NCI-H2227 (cell line): ENCODE measurements around the gene P3H2.

Experiments
- DNase-seq: peaks from one replicate; lab custom pipeline; 2025; ENCODE audit not compliant: unreplicated experiment; lab: John Stamatoyannopoulos, UW

The P3H2 gene

GRCh38 chr3:190127195-190127594 is 6.5 kb upstream of the P3H2 start:
- DNase-seq: no peak

- DNase-seq: no peak
Observed at GRCh38 chr3:190125436-190126068, 4.9 kb upstream of the P3H2 start.

- DNase-seq: no peak
Observed at GRCh38 chr3:190124067-190124466, 3.4 kb upstream of the P3H2 start.

GRCh38 chr3:190122198-190122771 is 1.6 kb upstream of the P3H2 start:
- DNase-seq: no peak

GRCh38 chr3:190121383-190121782 is 686 bp upstream of the P3H2 start:
- DNase-seq: no peak

- no peak for DNase-seq
Observed at GRCh38 chr3:190121061-190121377, 322 bp upstream of the P3H2 start.

GRCh38 chr3:190119461-190120268 is 1.0 kb downstream of the P3H2 start:
- no peak for DNase-seq

GRCh38 chr3:190118438-190118837 is 2.3 kb downstream of the P3H2 start:
- no peak for DNase-seq

GRCh38 chr3:190117981-190118380 is 2.7 kb downstream of the P3H2 start:
- DNase-seq: no peak

- DNase-seq: no peak
Observed at GRCh38 chr3:190116551-190117067, 4.1 kb downstream of the P3H2 start.

- DNase-seq: no peak
Observed at GRCh38 chr3:190110826-190111225, 9.9 kb downstream of the P3H2 start.

GRCh38 chr3:190109441-190109840 is 11.3 kb downstream of the P3H2 start:
- DNase-seq: no peak

- no peak for DNase-seq
Observed at GRCh38 chr3:190108804-190109203, 11.9 kb downstream of the P3H2 start.

- DNase-seq: no peak
Observed at GRCh38 chr3:190105876-190106275, 14.8 kb downstream of the P3H2 start.

- DNase-seq: no peak
Observed at GRCh38 chr3:190101320-190102011, 19.2 kb downstream of the P3H2 start.

GRCh38 chr3:190099099-190099498 is 21.6 kb downstream of the P3H2 start:
- DNase-seq: no peak

GRCh38 chr3:190097617-190098016 is 23.1 kb downstream of the P3H2 start:
- no peak for DNase-seq

- DNase-seq: no peak
Observed at GRCh38 chr3:190097025-190097424, 23.7 kb downstream of the P3H2 start.

- no peak for DNase-seq
Observed at GRCh38 chr3:190096345-190096744, 24.4 kb downstream of the P3H2 start.

GRCh38 chr3:190094160-190094718 is 26.5 kb downstream of the P3H2 start:
- no peak for DNase-seq

- no peak for DNase-seq
Observed at GRCh38 chr3:190092250-190092649, 28.4 kb downstream of the P3H2 start.
